Ishikawa (cell line): ENCODE data around the gene PDE3B.

Experiments
- CEBPB ChIP-seq: IDR thresholded peaks from 2 replicates; pipeline ENCODE4 v1.6.1; 2012
- CREB1 ChIP-seq: IDR thresholded peaks from 2 replicates; pipeline ENCODE4 v1.6.1; 2012; ENCODE audit warnings: low read depth
- EGR1 ChIP-seq: IDR thresholded peaks from 2 replicates; pipeline ENCODE4 v1.6.1; 2012
- EP300 ChIP-seq: IDR thresholded peaks from 2 replicates; pipeline ENCODE4 v1.6.1; 2012; ENCODE audit warnings: borderline replicate concordance
- FOXM1 ChIP-seq: IDR thresholded peaks from 2 replicates; pipeline ENCODE4 v1.6.1; 2012; ENCODE audit warnings: low read depth, borderline replicate concordance
- MAX ChIP-seq: IDR thresholded peaks from 2 replicates; pipeline ENCODE4 v1.6.1; 2012
- NFIC ChIP-seq: IDR thresholded peaks from 2 replicates; pipeline ENCODE4 v1.6.1; 2012
- RAD21 ChIP-seq: IDR thresholded peaks from 2 replicates; pipeline ENCODE4 v1.6.1; 2012; ENCODE audit warnings: low read depth
- REST ChIP-seq: IDR thresholded peaks from 2 replicates; pipeline ENCODE4 v1.6.1; 2012; ENCODE audit warnings: low read depth, mild to moderate bottlenecking
- TAF1 ChIP-seq: IDR thresholded peaks from 2 replicates; pipeline ENCODE4 v1.6.1; 2012; ENCODE audit warnings: low read depth, mild to moderate bottlenecking
- TCF12 ChIP-seq: IDR thresholded peaks from 2 replicates; pipeline ENCODE4 v1.6.1; 2012; ENCODE audit warnings: low read depth
- TEAD4 ChIP-seq: IDR thresholded peaks from 2 replicates; pipeline ENCODE4 v1.6.1; 2012
- USF1 ChIP-seq: IDR thresholded peaks from 2 replicates; pipeline ENCODE4 v1.6.1; 2012
- YY1 ChIP-seq: IDR thresholded peaks from 2 replicates; pipeline ENCODE4 v1.6.1; 2012; ENCODE audit warnings: low read depth
- ZBTB7A ChIP-seq: IDR thresholded peaks from 2 replicates; pipeline ENCODE4 v1.6.1; 2012; ENCODE audit warnings: low read depth

PDE3B gene

GRCh38 chr11:14861680-14862079 is 218.1 kb downstream of the PDE3B start:
- no peak for TF ChIP-seq CEBPB
- no peak for TF ChIP-seq RAD21
- TF ChIP-seq TCF12 = no peak
- no peak for TF ChIP-seq MAX
- no peak for TF ChIP-seq TEAD4
- TF ChIP-seq FOXM1 = no peak
- TF ChIP-seq NFIC = no peak
- no peak for TF ChIP-seq ZBTB7A
- TF ChIP-seq TAF1 = no peak
- no peak for TF ChIP-seq EGR1
- TF ChIP-seq YY1 = no peak
- TF ChIP-seq EP300 = no peak
- TF ChIP-seq CREB1 = no peak
- TF ChIP-seq USF1 = no peak
- TF ChIP-seq REST = no peak

GRCh38 chr11:14872032-14872431 is 228.4 kb downstream of the PDE3B start:
- TF ChIP-seq TCF12 = no peak
- TF ChIP-seq USF1 = no peak
- no peak for TF ChIP-seq CREB1
- TF ChIP-seq TAF1 = no peak
- TF ChIP-seq MAX = no peak

GRCh38 chr11:14873632-14874031 is 230.0 kb downstream of the PDE3B start:
- TF ChIP-seq TAF1 (no peak), FOXM1 (no peak), NFIC (no peak), CEBPB (no peak), TCF12 (no peak), EP300 (no peak), YY1 (no peak), TEAD4 (no peak), MAX (no peak), ZBTB7A (no peak), CREB1 (no peak), REST (no peak)

- TF ChIP-seq YY1 = no peak
- no peak for TF ChIP-seq USF1
- TF ChIP-seq TCF12 = no peak
- TF ChIP-seq CEBPB = no peak
- no peak for TF ChIP-seq TAF1
- no peak for TF ChIP-seq REST
Measured at GRCh38 chr11:14875163-14875562, 231.6 kb downstream of the PDE3B start.

- TF ChIP-seq USF1 (no peak), TAF1 (no peak), MAX (no peak)
Measured at GRCh38 chr11:14881576-14882193, 238.1 kb downstream of the PDE3B start.
